SIG-M5 (cell line): ENCODE data around the gene FDXR.

Source experiments
- DNase-seq: peaks from one replicate; lab custom pipeline; 2025; lab: John Stamatoyannopoulos, UW

The FDXR gene

DNA sequence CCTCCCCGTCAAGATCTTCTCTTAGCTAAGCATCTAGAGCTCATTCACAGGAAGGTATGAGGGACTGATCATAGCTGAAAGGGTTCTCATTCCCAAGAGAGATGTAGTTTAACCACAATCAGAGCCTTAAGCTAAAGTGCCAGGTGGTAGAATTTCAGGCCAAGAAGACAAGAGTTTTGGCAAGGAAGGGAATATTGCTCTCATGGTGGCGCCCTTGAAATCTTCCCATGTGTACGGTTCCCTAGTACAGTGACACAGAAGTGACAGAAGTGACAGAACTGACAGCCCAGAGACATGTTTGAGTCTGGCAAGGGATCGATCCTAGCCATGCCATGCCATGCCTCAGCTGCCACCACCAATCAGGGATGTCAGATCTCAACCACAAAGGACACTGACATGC, 15.6 kb downstream of the FDXR start:
- DNase-seq = no peak

DNA sequence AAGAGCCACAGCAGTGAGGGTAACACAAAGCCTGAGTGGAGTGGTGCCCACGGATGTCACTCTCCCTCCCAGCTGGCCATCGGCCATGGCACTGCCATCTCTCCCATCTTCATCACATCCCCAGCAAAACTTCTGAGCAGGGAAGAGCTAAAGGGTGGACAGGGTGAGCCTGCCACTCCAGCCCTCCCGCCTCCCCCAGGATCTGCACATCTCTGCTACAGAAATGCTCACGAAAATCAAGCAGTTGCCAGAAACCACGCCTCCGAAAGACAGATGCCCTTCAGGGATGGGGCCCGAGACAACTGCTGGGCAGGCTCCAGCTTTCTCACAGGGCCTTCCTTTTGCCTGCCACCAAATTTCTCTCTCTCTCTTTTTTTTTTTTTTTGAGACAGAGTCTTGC, 16.7 kb downstream of the FDXR start:
- DNase-seq = no peak

DNA sequence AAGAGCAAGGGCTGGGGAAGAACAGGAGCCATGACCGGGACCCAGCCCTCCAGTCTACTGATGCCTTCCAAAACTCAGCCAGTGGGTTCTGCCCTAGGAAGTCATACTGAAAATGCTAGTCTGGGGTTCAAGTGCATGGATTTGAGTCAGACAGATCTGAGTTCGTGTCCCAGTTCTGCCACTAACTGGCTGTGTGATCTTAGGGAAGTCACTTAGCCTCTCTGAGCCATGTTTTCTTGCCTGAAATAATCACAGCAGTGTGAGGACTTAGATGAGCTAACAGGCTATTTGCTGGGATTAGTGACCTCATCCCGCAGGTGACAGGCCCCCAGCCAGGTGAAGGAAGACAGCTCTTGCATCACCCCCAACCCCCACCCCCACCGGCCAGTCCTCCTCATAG, 17.5 kb downstream of the FDXR start:
- no peak for DNase-seq

DNA sequence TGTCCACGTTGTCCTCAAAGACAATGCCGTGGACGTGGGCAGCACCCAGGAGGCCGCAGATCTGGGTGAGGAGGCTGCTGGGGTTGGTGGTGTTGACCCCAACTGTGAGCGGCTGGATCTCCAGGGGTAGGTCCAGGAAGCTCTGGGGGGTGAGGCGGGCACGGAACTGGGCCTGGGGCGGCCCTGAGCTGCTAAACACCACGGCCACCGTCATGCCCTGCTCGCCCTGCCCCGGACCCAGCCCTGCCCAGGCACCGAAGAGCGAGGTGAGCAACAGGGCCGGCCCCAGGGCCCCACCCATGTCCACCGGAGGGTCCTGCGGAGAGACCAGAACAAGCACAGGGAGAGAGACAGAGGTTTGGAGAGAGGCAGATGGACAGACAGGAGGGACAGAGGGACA, 18.0 kb downstream of the FDXR start:
- no peak for DNase-seq

DNA sequence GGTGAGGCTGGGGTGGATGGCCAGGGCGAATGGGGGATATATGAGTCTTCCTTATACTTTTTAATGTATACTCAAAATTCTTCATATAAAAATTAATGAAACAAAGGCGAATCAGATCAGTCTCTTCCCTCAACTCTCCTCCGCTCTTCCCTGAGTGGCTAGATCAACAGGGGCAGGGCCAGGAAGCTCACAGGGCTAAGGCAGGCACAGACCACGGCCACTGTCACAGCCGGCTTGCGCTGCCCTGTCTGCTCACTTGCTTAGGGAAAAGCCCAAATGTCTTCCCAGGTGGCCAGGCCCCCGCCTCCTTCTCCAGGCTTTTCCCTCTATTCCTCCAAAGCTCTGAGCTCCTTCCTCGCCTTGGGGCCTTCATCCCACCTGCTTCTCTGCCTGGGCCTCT, 19.1 kb downstream of the FDXR start:
- DNase-seq = no peak

DNA sequence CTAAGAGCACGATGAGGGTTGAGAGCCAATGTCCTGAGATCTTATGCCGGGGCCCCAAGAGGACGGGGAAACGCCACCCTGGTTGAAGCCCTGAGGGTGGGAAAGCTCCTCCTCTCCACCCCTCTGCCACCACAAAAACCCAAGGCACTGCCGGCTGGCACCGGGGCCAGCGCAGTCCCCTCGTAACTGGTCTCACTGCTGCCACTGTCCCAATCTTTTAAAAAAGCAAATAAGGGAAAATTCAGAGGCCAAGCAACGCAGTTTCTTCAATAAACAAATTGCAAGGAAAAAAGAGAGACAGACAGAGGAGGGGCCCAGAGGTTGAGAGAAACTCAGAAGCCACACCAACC, 19.8 kb downstream of the FDXR start:
- DNase-seq = no peak

DNA sequence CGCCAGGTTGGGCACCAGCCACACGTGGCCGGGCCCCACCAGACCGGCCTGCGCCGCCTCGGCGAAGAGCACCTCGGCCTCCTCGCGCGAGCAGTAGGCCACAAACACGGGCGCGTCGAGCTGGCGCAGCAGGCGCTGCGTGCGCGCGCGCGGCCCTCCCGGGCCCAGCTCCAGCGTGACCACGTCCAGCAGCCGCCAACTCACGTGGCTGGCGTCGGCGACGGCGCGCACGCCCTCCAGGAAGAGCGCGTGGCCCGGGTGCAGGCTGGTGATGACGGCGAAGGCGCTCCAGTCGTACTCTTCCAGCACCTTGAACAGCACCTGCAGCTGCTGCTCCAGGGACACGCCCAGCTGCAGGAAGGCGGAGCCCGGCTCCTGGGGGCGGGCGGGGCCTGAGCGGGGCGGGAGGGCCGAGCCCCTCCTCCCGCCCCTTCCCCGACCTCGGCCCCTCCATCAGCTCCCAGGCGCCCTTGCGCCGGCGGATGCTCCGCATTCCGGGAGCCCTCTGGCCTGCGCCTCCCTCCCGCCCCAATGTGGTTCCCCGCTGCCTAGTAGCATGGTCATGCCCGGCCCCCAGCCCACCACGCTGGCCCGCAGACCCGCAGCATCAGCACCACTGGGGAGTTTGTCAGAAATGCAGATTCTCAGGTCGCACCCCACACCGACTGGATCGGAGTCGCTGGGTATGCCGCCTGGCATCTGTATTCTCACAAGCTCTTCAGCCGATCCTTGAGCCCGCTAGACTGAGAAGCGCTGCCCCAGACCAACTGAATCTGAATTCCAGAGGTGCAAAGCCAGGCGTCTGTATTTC, 20.4 kb downstream of the FDXR start:
- DNase-seq = no peak

DNA sequence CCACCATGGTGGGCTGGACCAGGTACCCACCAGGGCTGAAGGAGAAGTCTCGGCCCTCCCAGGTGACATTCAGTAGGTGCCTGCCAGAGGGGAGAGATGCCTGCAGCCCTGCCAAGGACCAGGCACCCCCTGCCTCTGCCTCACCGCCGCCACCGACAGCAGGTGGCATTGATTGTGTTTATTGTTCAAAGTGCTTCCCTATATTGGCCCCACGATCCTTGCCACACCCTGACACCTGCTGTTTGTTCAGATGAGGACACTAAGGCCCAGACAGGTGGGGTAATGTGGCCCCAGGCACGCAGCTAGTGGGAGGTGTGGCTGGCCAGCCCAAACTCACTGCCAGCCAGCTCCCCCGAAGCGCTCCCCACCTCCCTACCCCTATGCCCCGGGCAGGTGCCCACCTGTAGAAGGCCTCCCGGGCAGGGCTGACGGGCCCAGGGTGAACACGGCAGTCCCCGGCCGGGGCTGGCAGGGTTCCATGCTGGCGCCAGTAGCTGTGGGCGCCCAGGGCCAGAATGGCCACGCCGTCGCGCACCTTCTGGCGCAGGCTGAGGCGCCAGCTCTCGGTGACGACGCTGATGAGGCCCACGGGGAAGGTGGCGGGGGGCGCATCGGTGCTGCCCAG, 21.1 kb downstream of the FDXR start:
- no peak for DNase-seq

DNA sequence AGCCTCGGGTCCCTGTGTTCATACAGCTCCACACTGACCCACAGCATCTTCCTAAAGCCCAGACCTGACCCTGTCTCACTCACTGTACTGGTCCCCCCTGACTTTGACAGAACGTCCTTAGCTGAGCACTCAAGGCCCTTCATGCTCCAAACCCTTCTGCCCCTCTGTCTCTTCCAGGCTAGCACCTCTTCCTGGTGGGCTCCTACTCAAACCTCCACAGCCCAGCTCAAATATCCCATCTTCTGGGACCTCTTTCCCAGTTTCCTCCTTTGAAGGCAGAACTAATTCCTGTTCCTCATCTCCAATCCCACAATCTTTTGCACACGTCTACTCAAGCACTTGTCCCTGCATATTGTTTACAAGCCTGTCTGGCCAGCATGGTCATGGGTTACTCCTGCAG, 21.9 kb downstream of the FDXR start:
- no peak for DNase-seq

DNA sequence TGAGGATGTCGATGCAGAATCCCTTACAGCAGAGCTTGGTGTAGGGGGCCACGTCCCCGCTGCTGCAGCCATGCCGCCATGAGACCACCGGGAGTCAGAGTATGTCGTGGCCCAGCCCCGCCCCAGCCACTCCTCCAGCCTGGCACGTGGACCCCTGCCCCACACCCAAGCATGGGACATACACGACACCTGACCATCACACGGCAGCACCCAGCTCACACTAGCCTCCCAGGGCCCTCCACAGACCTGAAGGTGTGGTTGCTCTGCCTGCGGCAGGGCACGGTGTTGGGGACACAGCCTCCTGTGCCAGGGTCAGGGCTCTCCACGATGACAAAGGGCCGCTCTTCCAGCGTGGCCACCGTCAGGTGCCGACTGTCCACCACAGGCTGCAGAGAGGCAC, 22.5 kb downstream of the FDXR start:
- no peak for DNase-seq

DNA sequence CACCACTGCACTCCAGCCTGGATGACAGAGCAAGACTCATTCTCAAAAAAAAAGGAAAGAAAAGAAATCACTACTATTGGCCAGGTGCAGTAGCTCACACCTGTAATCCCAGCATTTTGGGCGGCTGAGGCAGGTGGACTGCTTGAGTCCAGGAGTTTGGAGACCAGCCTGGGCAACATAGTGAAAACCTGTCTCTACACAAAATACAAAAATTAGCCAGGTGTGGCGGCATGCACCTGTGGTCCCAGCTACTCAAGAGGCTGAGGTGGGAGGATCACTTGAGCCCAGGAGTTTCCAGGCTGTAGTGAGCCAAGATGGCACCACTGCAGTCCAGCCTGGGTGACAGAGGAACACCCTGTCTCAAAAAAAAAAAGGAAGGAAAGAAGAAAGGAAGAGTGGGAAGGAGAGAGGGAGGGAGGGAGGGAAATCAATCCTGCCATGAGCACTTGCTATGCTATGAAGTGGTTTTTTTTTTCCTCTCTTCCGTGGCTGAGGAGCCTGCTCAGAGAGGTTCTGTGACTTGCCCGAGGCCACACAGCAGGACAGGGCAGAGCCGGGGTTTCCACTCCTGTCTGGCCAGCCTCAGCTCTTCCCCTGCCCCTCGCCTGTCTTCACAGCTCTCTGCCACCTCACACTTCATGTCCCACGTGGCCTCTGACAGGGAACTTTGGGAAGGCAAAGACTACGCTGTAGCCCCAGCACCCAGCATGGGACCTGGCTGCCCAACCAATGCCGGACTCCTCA, 24.0 kb downstream of the FDXR start:
- DNase-seq = no peak

DNA sequence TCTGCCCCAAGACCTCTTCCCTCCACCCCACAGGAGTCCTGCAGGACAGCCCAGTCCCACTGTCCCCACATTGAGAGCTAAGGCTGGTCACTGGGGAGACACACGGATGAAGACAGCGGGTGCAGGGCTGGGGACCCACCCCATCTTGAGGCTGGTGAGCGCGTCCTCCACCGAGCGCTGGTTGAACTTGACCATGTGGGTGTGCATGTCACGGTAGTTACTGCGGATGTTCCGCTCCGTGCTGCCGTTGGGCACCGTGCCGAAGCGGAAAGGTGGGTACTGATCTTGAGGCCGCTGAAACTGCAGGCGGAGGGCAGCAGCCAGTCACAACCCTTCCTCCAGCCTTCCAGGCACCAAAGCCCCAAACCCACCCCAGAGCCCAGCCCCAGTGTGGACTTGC, 26.2 kb downstream of the FDXR start:
- DNase-seq = no peak

DNA sequence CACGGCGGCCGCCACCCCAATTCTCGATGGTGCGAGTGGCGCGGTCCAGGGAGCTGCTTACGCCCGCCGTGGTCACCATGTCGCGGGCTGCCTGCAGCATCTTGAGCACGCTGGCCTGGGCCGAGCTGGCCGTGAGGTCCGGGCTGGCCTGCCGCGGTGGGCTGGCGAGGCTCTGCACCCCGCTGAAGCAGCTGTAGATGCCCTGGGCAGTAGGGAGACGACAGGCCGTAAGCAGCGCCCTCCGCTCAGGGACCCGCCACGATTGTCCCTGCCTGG, 29.5 kb downstream of the FDXR start:
- DNase-seq = no peak

DNA sequence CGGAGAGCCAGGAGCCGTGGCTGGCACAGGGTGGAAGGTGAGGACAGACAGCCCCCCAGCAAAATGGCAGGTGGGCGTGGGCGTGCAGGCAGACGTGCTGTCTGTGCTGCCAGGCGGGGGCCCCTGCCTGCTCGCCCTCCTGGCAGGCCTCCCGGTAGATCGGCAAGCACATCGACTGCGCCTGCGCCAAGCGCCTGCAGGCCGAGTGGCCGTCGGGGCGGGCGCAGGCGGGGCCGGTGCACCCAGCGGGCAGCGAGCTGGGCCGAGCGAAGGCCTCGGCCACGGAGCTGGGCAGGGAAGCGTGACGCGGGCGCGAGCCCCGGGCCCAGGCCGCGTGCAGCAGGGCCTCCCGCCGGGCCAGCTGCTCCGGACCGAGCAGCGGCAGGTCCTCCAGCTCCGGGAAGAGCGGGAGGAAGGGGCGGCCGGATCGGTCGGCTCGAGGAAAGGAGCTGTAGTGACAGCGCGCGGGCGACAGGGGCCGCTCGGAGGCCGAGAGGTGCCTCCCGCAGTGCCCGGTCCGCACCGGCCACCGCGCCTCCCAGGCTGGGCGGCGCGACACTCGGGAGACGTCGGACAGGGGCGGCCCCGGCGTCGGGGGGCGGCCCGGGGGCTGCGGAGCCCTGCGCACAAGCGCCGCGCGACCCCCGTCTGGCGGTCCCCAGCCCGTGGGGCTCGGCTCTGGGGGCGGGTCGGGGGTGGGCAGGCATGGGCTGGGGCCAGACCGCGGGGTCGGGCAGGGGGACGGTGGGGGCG, 30.0 kb downstream of the FDXR start:
- no peak for DNase-seq

DNA sequence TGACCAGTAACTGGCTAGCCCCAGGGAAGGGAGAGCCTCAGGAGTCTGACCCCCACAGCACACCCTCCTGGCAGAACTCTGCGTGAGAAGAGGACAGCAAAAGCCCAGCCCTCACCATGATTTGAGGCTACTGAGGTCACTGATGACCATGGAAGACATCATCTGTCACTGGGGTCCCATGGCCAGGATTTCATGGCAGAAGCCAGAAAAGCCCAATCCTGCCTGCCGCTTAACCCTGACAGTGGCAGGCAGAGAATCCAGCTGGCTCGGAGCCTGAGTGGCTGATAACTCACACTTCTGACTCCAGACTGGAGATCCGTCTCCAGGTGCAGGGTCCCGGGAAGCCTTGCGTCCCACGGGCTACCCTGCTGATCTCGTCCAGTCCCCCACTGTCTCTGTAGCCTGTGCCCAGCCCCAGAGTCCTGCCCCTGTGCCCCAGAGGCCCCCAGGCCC, 30.6 kb downstream of the FDXR start:
- no peak for DNase-seq

DNA sequence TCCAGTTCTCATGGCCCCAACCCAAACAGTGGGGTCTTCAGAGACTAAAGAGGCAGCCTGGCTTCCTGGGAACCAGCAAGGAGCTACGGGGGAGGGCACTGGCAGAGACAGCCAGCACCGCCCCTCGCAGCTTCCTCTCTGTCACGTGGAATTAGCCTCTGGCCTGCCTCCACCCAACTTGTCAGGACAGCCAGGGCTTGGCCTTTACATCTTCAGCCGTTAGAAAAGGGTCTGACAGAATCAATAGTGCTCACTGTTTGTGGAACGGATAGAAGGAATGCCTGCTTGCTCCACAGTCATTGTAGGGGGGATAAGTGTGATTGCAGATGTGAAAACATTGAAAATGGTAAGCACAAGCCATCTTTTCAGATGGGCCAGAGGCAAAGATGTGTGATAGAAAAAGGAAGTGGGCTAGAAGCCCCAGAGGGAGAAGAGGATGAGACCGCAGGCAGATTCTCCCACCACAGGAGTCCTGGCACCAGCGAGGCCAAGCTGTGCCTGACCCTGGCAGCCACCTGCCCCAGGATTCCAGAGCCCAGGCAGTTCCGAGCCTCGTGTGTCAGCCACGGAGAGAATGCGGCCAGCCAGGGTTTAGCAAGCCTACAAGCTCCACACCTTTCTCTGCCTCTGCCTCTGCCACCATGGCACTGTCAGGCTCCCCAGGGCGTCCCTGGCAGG, 31.7 kb downstream of the FDXR start:
- DNase-seq = no peak

DNA sequence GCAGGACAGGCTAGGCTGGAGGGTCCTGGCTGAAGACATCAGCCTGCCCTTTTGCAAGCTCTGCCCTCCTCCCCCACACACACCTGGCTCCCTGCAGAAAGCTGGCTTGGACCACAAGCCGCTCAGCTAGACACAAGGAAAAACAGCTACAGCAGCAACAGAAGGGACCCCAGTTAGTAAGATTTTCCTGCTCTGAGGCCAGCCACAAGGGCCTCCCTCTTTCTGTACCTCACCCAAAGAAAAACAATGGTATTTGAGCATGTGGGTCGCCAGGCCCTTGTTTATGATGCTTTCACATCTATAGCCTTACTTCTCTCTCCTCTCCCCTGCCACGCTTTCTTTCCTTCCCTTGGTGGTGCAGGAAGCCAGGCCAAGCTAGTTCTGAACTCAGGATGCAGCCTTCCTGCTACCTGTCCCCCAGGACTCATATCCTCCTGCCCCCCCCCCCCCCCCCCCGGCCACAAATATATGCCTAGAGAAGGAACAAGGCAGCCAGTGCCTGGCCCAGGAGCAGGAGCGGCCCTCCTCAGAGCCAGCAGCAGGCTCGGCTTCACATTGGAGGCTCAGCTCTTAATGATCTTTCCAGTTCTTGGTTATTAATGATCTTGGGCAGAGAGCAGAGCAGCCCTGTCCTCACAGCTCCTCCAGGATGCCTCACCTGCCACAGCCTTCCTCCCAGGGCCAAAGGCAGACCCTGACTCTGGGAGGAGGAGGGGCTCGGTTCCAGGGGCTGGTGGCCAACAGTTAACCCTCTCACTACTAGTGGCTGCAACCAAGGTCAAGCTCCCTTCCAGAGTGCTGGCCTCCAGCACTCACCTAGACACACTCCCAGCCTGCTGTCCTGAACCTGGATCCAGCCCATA, 32.6 kb downstream of the FDXR start:
- DNase-seq = no peak

DNA sequence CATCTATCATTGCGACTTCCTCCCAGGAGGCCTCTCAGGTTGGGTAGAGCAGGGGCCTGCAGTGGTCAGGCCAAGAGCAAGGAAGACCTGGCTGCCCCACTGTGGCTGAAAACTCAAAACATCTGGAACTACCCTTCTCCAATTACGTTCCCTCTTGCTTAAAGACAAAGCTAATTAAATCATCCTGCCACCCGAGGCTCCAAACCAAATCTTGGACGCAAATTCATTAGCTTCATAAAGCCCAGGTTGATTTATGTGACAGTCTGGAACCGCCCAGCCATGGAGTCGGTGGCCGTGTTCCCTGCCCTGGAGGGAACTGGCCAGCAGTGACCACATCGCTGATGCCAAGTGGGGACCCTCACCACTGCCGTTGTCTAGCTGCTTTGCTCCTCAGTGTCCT, 34.5 kb downstream of the FDXR start:
- no peak for DNase-seq

DNA sequence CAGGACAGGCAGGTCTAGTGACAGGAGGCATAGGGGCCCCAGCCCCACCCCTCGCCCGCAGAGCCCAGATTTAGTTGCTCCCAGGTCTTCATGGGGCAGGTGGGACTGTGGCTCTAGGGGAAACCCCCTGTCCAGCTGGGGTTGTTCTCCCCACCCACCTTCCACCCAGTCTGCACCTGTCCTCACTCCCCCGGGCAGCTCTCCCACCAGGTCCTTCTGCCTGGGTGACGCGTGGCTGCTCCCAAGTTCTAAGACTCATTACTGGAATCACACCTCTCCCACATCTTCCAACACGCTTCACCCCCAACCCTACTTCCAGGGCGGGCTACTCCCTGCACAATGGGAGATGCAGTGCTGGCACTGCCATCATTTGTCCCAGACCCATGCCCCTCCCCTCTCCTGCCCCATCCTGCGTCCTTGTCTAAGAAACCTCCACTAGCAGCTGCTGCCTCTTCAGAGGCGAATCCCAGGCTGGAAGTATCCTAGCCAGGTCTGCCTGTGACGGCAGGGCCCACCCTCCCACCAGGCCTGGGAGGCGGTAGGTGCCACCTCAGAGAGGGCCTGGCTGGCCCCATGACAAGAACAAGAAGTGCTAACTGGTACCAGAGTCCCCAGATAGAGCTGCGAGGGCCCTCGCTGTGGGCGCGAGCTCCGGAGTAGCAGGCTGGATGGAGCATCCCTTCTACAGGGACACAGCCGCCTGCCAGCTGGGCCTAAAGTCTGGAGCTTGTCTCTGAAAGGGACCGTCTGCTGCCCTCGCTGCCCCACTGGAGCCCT, 35.9 kb downstream of the FDXR start:
- DNase-seq = no peak

DNA sequence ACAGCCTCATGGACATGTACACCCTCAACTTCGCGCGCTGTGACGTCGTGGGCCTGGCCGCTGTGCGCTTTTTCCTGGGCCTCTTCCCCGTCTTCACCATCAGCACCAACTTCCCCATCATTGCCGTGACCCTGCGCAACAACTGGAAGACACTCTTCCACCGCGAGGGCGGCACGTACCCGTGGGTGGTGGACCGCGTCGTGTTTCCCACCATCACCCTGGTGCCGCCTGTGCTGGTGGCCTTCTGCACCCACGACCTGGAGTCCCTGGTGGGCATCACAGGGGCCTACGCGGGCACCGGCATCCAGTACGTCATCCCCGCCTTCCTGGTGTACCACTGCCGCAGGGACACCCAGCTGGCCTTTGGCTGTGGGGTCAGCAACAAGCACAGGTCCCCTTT, 36.6 kb downstream of the FDXR start:
- no peak for DNase-seq
